WERI-Rb-1 (cell line): ENCODE results near the gene NRXN2.

Experiments used
- DNase-seq: peaks from one replicate; pipeline ENCODE4 v3.0.0-alpha.2; 2020
- H3K27ac ChIP-seq: fragments of 250-450 bp; sonication (Bioruptor Pico); 2 replicates; pipeline ENCODE4 v1.5.1; 2020; ENCODE audit warnings: mild to moderate bottlenecking, moderate library complexity
- H3K27me3 ChIP-seq: fragments of 250-450 bp; sonication (Bioruptor Pico); 2 replicates; pipeline ENCODE4 v1.5.1; 2021; ENCODE audit warnings: mild to moderate bottlenecking, low read depth, moderate library complexity; ENCODE audit not compliant: insufficient read depth, severe bottlenecking
- H3K36me3 ChIP-seq: fragments of 250-450 bp; sonication (Bioruptor Pico); 2 replicates; pipeline ENCODE4 v1.5.1; 2020; ENCODE audit warnings: mild to moderate bottlenecking, moderate library complexity
- H3K4me3 ChIP-seq: 2 replicates; pipeline ENCODE4 v1.5.1; 2011; ENCODE audit warnings: low read depth, mild to moderate bottlenecking, control low read depth, low read length
- H3K9me3 ChIP-seq: fragments of 250-450 bp; sonication (Bioruptor Pico); 2 replicates; pipeline ENCODE4 v1.5.1; 2021; ENCODE audit warnings: mild to moderate bottlenecking, moderate library complexity; ENCODE audit not compliant: severe bottlenecking
- TF ChIP-seq, protein P1 (sequence below): IDR thresholded peaks from 2 replicates; pipeline ENCODE4 v1.5.1; 2011; ENCODE audit warnings: low read depth, mild to moderate bottlenecking, control low read depth, inconsistent platforms, low read length

NRXN2 gene

DNA sequence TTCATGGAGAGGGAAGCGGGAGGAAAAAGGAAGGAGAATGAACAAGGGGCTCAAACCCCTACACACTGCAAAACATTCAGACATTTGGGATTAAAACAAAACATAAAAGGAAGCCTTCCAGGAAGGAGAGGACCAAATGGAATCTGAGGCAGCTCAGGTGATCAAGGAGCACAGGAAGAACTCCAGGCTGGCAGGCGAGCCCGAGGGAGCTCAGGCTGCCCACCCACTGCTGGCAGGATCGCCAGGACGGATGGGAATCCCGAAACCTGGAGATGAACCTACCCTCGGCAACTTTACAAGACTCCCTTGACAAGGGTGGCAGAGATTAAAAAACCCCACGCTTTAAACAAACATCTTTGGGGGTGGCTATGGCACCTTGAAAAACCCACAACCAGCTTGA, 41.8 kb upstream of the NRXN2 start:
- DNase-seq = no peak
- Histone ChIP-seq H3K9me3 (no peaks in the 10 kb centered on the region), H3K27me3 (no peaks in the 10 kb centered on the region), H3K4me3 (no peak overlapping the region), H3K27ac (no peak overlapping the region), H3K36me3 (peaks cover 70% of the 10 kb centered on the region)
- TF ChIP-seq, protein P1, sequence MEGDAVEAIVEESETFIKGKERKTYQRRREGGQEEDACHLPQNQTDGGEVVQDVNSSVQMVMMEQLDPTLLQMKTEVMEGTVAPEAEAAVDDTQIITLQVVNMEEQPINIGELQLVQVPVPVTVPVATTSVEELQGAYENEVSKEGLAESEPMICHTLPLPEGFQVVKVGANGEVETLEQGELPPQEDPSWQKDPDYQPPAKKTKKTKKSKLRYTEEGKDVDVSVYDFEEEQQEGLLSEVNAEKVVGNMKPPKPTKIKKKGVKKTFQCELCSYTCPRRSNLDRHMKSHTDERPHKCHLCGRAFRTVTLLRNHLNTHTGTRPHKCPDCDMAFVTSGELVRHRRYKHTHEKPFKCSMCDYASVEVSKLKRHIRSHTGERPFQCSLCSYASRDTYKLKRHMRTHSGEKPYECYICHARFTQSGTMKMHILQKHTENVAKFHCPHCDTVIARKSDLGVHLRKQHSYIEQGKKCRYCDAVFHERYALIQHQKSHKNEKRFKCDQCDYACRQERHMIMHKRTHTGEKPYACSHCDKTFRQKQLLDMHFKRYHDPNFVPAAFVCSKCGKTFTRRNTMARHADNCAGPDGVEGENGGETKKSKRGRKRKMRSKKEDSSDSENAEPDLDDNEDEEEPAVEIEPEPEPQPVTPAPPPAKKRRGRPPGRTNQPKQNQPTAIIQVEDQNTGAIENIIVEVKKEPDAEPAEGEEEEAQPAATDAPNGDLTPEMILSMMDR = no peak

DNA sequence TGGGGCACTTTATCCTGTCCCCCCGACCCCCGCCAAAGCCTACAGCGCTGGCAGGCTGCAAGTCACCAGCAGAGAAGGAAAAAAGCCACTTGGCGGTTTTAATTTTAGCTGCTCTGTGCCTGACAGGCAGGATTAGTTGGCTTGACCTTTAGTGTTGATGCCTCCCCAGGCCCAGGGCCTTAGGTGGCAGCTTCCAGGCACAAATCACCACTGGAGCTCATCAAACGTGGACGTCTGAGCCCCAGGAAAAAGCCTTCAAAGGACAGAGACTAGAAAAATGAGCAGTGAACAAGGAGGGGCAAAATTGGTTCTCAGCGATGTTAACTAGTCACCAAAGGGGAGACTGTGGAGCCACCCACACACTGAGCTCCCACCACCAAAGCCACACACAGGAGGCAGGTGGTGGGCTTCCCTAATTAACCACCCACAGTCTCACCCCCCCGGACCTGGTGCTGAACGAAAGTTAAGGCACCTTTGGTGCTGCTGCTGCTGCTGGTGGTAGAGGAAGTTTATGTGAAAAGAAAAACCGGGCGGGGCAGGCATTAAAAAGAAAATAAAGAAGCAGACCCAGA, 41.1 kb upstream of the NRXN2 start:
- H3K36me3 ChIP-seq = peaks cover 64% of the 10 kb centered on the region
- DNase-seq = no peak
- H3K27ac ChIP-seq = peak overlapping the region; percentile 22
- no peak overlapping the region for H3K4me3 ChIP-seq
- H3K9me3 ChIP-seq = no peaks in the 10 kb centered on the region
- TF ChIP-seq, protein P1 = no peak
- H3K27me3 ChIP-seq = no peaks in the 10 kb centered on the region

DNA sequence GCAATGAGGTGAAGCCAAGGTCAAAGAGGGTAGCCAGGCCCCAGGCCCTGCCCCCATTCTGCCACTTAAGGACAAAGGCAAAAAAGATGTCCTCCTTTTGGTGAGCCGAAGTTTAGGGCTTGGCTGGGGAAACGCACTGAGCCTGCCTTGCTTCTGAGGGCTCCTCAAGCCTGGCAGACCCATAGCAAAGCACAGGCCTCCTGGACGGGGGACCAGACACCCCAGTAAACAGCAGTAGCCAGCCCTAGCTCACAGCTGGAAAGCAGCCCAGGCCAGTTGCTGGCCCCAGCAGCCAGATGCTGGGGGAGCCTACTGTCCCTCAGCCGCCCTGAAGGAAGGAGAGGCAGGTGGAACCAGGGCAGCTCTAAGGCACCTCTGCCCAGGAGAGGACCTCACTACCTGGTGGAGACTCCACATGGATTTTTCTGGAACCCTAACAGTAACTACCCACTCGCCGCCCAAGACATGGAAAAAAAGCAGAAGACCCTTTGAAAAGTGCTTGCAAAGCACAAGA, 40.6 kb upstream of the NRXN2 start:
- H3K4me3 ChIP-seq = no peak overlapping the region

DNA sequence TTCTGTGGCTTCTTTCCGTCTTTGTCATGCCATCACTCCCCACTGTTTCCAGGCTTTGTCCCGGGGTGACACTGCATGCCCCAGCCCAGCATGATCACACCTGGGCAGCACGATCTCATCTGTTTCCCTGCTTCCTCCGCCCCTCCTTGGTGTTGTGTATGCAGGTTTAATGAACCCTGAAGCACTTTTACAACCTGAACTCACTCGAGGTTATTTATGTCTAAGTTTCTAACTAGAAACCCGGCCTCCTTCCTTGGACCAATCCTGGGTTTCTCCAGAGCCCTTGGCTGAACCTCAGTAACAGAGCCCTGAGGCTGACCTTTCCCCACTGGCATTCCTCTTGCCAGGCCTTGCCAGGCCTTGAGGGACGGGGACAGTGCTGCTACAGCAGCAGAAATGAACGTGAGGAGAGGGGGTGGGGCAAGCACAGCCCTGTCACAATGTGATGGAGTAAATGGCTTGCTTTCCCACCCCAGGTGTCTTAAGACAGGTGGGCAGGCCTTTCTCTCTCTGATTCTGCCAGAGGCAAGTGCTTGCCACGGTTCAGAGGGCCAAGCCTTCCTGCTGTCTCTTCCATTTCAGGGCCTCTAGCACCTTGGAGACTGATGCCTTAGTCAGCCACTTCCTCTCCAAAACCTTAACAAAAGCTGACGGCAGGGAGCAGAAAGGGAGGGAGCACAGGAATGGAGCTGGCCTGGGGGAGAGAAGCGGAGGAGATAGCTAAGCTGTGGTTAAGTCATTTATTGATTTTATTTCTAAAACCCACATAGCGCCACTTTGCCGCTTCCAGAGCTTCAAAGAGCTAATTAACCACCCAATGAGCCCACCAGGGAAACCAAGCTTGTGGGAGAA, 39.9 kb upstream of the NRXN2 start:
- no peak for DNase-seq
- Histone ChIP-seq H3K4me3 (no peak overlapping the region), H3K27me3 (no peaks in the 10 kb centered on the region), H3K9me3 (no peaks in the 10 kb centered on the region), H3K27ac (peak overlapping the region; percentile 22), H3K36me3 (peaks cover 52% of the 10 kb centered on the region)
- TF ChIP-seq, protein P1 = no peak

More for the DNA sequence above, 40.6 kb upstream of the NRXN2 start:
- TF ChIP-seq, protein P1 = no peak
- Histone ChIP-seq H3K27ac (peak overlapping the region; percentile 22), H3K36me3 (peaks cover 59% of the 10 kb centered on the region), H3K9me3 (no peaks in the 10 kb centered on the region), H3K27me3 (no peaks in the 10 kb centered on the region)
- no peak for DNase-seq

DNA sequence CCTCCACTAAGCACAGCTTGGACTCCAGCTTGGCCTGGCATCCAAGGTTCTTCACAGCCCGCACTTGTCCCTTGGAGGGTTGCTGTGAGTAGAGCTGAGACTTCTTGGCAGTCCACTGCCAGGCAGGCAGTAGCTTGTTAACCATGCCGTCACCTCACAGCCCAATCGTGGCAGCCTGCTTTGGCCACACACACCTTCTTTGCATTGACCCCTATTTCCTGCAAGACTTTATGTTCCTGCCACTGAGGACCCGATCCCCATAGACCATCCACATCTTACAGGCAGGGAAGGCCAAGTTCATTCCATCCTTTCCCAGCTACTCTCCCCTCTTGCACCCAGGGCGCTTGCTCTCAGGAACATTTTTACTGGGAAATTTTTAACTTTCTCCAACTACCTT, 39.3 kb upstream of the NRXN2 start:
- Histone ChIP-seq H3K27ac (no peak overlapping the region), H3K36me3 (peaks cover 46% of the 10 kb centered on the region), H3K4me3 (no peak overlapping the region), H3K27me3 (no peaks in the 10 kb centered on the region), H3K9me3 (no peaks in the 10 kb centered on the region)
- TF ChIP-seq, protein P1 = no peak
- no peak for DNase-seq
